Calu3 (cell line): ENCODE data around the gene CCDC34. TPM values are rescaled to one million over a fixed set of nuclear protein-coding genes. Genes with fewer than 3 reads are reported as not detected.

Source experiments
- BruUV-seq: library from RNA; stranded (reverse); fragments of 400-500 nt; replicated peaks from 2 replicates; lab custom pipeline; 2021; lab: Mats Ljungman, UMichigan
- CTCF ChIA-PET: fragments of 300-600 bp; sonication (Branson Sonifier 250); formaldehyde crosslinking; loops from one replicate; lab custom pipeline; 2022; ENCODE audit warnings: antibody characterized with exemption; lab: Charles Lee
- DNase-seq: peaks from one replicate; pipeline ENCODE4 v3.0.0; 2022
- H3K27ac Mint-ChIP-seq: one replicate; pipeline ENCODE4 v1.8.0; 2022; ENCODE audit warnings: mixed read lengths; ENCODE audit not compliant: unreplicated experiment
- H3K27me3 Mint-ChIP-seq: one replicate; pipeline ENCODE4 v1.8.0; 2022; ENCODE audit warnings: mixed read lengths; ENCODE audit not compliant: unreplicated experiment
- H3K36me3 Mint-ChIP-seq: one replicate; pipeline ENCODE4 v1.8.0; 2022; ENCODE audit warnings: mild to moderate bottlenecking, moderate library complexity, mixed read lengths; ENCODE audit not compliant: insufficient read depth, unreplicated experiment
- H3K4me1 Mint-ChIP-seq: one replicate; pipeline ENCODE4 v1.8.0; 2022; ENCODE audit warnings: mild to moderate bottlenecking, low read depth, mixed read lengths; ENCODE audit not compliant: unreplicated experiment
- H3K4me3 Mint-ChIP-seq: one replicate; pipeline ENCODE4 v1.8.0; 2022; ENCODE audit warnings: mild to moderate bottlenecking, low read depth, moderate library complexity, mixed read lengths; ENCODE audit not compliant: unreplicated experiment
- H3K9me3 Mint-ChIP-seq: one replicate; pipeline ENCODE4 v1.8.0; 2022; ENCODE audit warnings: low read depth, mixed read lengths; ENCODE audit not compliant: unreplicated experiment
- intact Hi-C: fragments of 100-400 bp; cut with micrococcal nuclease; formaldehyde crosslinking; loops from one replicate; pipeline ENCODE4 v1.10.0; 2022; ENCODE audit not compliant: unreplicated experiment
- total RNA-seq: library from RNA; stranded (reverse); gene quantifications from 2 replicates; pipeline ENCODE4 v1.2.3, GENCODE V29; 2022
- TF ChIP-seq, protein P1 (sequence below): fragments of 200-600 bp; IDR thresholded peaks from one replicate; pipeline ENCODE4 v1.8.0; 2022; ENCODE audit warnings: antibody characterized with exemption; ENCODE audit not compliant: unreplicated experiment

The CCDC34 gene
- total RNA-seq, 1 experiment from 2014 or later, result 21.6 TPM

DNA sequence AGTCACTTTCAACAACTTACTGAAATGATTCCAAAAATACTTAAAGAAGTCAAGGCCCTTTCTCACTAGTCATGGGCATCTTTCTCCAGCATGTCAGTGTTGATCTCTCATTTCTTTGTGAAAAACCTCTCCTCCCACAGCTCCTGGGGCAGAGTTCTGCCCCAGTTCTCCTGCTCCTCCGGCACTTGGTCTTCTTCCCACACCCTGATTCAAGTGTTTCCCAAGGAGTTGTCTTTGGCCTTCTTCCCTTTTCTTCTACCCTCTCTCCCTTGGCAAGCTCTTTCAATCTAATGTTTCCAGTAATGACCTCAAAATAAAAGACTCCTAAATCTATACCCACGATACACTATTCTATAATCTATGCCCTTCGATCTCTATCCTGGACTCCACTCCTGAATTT lies 42.1 kb upstream of the CCDC34 start:
- intact Hi-C loops, result no loop called here
- BruUV-seq, result no TSS peak
- Mint-ChIP-seq H3K27me3 (no peaks in the 10 kb centered on the region), H3K9me3 (no peaks in the 10 kb centered on the region), H3K4me1 (peaks cover 18% of the 10 kb centered on the region), H3K4me3 (no peak overlapping the region), H3K36me3 (peaks cover 8% of the 10 kb centered on the region), H3K27ac (no peak overlapping the region)
- CTCF ChIA-PET, result no interaction called here
- TF ChIP-seq, protein P1, sequence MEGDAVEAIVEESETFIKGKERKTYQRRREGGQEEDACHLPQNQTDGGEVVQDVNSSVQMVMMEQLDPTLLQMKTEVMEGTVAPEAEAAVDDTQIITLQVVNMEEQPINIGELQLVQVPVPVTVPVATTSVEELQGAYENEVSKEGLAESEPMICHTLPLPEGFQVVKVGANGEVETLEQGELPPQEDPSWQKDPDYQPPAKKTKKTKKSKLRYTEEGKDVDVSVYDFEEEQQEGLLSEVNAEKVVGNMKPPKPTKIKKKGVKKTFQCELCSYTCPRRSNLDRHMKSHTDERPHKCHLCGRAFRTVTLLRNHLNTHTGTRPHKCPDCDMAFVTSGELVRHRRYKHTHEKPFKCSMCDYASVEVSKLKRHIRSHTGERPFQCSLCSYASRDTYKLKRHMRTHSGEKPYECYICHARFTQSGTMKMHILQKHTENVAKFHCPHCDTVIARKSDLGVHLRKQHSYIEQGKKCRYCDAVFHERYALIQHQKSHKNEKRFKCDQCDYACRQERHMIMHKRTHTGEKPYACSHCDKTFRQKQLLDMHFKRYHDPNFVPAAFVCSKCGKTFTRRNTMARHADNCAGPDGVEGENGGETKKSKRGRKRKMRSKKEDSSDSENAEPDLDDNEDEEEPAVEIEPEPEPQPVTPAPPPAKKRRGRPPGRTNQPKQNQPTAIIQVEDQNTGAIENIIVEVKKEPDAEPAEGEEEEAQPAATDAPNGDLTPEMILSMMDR, result no peak
- no peak for DNase-seq

DNA sequence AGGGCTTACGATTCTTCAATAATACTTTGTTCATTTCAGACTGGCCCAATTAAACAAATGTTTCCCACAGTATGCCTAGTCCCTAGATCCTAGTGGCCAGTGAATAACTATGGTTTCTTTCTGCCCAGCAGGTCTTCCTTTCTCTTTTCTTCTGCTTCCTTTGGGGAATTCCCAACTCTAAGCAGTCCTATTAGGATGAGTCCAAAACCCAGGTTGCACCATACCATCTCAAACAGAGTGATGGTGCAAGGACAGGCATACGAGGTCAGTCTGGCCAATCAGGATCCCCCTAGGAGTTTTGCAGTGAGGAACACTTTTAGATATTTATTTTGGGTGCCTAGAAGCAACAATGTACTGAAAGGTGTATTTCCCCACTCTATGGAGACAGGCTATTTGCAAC lies 41.4 kb upstream of the CCDC34 start:
- no peaks in the 10 kb centered on the region for H3K9me3 Mint-ChIP-seq
- TF ChIP-seq, protein P1, result no peak
- intact Hi-C loops, result no loop called here
- peaks cover 8% of the 10 kb centered on the region for H3K36me3 Mint-ChIP-seq
- DNase-seq, result no peak
- no peak overlapping the region for H3K27ac Mint-ChIP-seq
- H3K27me3 Mint-ChIP-seq, result no peaks in the 10 kb centered on the region
- CTCF ChIA-PET, result no interaction called here
- H3K4me3 Mint-ChIP-seq, result no peak overlapping the region
- BruUV-seq, result no TSS peak
- H3K4me1 Mint-ChIP-seq, result peaks cover 18% of the 10 kb centered on the region

DNA sequence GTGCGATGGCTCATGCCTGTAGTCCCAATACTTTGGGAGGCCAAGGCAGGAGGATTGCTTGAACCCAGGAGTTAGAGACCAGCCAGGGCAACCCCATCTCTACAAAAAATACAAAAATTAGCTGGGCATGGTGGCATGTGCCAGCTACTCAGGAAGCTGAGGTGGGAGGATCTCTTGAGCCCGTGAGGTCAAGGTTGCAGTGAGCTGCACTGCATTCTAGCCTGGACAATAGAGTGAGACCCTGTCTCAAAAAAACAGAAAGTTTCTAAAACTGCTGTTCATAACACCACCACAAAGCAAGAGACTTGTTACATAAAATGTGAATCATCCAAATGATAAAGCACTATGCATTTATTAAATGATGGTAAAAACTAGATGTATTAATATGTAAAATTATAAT lies 40.2 kb upstream of the CCDC34 start:
- Mint-ChIP-seq H3K36me3 (peaks cover 8% of the 10 kb centered on the region), H3K4me1 (peaks cover 28% of the 10 kb centered on the region), H3K9me3 (no peaks in the 10 kb centered on the region), H3K27ac (no peak overlapping the region), H3K4me3 (no peak overlapping the region), H3K27me3 (no peaks in the 10 kb centered on the region)
- no peak for DNase-seq
- TF ChIP-seq, protein P1, result no peak
- CTCF ChIA-PET, result interaction anchor here (1.2 kb wide), 1 partner anchor 107 kb away, joined by 5 read pairs; no protein-coding TSS in a partner anchor
- intact Hi-C loops, result no loop called here
- no TSS peak for BruUV-seq

DNA sequence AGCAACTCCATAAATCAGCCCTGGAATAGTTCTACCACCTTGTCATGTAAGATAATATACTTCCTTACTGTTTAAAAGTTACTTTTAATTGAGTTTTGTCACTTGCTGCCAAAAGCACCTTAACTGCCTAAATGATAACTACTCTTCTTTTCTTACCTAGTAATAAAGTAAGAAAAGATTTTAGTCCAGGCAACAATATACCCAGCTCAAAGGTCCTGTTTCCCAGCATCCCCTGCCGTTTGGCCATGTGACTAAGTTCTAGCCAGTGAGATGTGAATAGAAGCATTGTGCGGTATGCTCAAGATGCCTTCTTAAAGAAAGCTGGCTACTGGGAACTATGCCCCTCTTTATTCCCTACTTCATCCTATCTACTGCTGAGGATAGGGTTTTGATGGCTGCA lies 39.4 kb upstream of the CCDC34 start:
- intact Hi-C loops, result no loop called here
- Mint-ChIP-seq H3K27me3 (no peaks in the 10 kb centered on the region), H3K27ac (peak overlapping the region; percentile 93), H3K36me3 (peaks cover 8% of the 10 kb centered on the region), H3K9me3 (no peaks in the 10 kb centered on the region), H3K4me3 (peak overlapping the region; percentile 59), H3K4me1 (peaks cover 36% of the 10 kb centered on the region)
- CTCF ChIA-PET, result interaction anchor here (0.7 to 1.2 kb wide), 3 partner anchors 10 to 106 kb away, joined by 3 to 5 read pairs (median 3); no protein-coding TSS in a partner anchor
- BruUV-seq, result no TSS peak
- TF ChIP-seq, protein P1, result no peak
- no peak for DNase-seq
